Endodermal cell (in vitro differentiated cells): ENCODE results near the gene AFF3. TPM values are rescaled to one million over a fixed set of nuclear protein-coding genes. Genes with fewer than 3 reads are reported as not detected.

Experiments used
- DNase-seq: peaks from one replicate; pipeline ENCODE4 v3.0.0-alpha.2; 2017
- H3K27ac ChIP-seq: 2 replicates; pipeline ENCODE4 v1.5.1; 2013; ENCODE audit warnings: mild to moderate bottlenecking, low read depth, low read length, moderate library complexity
- H3K27me3 ChIP-seq: 2 replicates; pipeline ENCODE4 v1.6.1; 2013; ENCODE audit warnings: mild to moderate bottlenecking, low read length, moderate library complexity; ENCODE audit not compliant: insufficient read depth, control insufficient read depth, poor library complexity, severe bottlenecking
- H3K36me3 ChIP-seq: 2 replicates; pipeline ENCODE4 v1.7.0; 2013; ENCODE audit warnings: mild to moderate bottlenecking, low read length, moderate library complexity; ENCODE audit not compliant: control insufficient read depth, insufficient read depth
- H3K4me1 ChIP-seq: one replicate; pipeline ENCODE4 v1.7.0; 2013; ENCODE audit warnings: low read length; ENCODE audit not compliant: control insufficient read depth, insufficient read depth
- H3K4me3 ChIP-seq: 2 replicates; pipeline ENCODE4 v1.5.1; 2013; ENCODE audit warnings: mild to moderate bottlenecking, low read length, moderate library complexity
- H3K9ac ChIP-seq: 2 replicates; pipeline ENCODE4 v1.6.1; 2013; ENCODE audit warnings: mild to moderate bottlenecking, low read length, moderate library complexity; ENCODE audit not compliant: poor library complexity, severe bottlenecking; ENCODE audit errors: extremely low read depth
- H3K9me3 ChIP-seq: 2 replicates; pipeline ENCODE4 v1.6.1; 2013; ENCODE audit warnings: mild to moderate bottlenecking, low read length, moderate library complexity; ENCODE audit not compliant: control insufficient read depth
- H3K27ac Mint-ChIP-seq: 2 replicates; pipeline ENCODE4 v1.8.0; 2020; ENCODE audit warnings: mixed read lengths
- H3K27me3 Mint-ChIP-seq: 2 replicates; pipeline ENCODE4 v1.8.0; 2021; ENCODE audit warnings: mild to moderate bottlenecking, mixed read lengths; ENCODE audit not compliant: insufficient read depth
- H3K36me3 Mint-ChIP-seq: 2 replicates; pipeline ENCODE4 v1.8.0; 2020; ENCODE audit warnings: low read depth, mixed read lengths
- H3K4me1 Mint-ChIP-seq: 2 replicates; pipeline ENCODE4 v1.8.0; 2020; ENCODE audit warnings: mixed read lengths
- H3K4me3 Mint-ChIP-seq: 2 replicates; pipeline ENCODE4 v1.8.0; 2020; ENCODE audit warnings: mild to moderate bottlenecking, moderate library complexity, mixed read lengths
- H3K9me3 Mint-ChIP-seq: 2 replicates; pipeline ENCODE4 v1.8.0; 2020; ENCODE audit warnings: mild to moderate bottlenecking, mixed read lengths
- WGBS, 2 experiments: methylation state at CpG; one replicate each; pipeline versions ENCODE4 v1.1.5 to v1.1.7; 2013; ENCODE audit warnings: missing lambda C conversion rate in 2 of 2, mixed read lengths in 1 of 2; ENCODE audit not compliant: insufficient coverage in 1 of 2, insufficient read length in 1 of 2; 5-methylcytosine and 5-hydroxymethylcytosine counted together
- total RNA-seq, 2 donors: library from RNA; stranded (reverse); fragmentation: NEBNext Ultra II Directional in 1 of 2; extraction: Animal tissue kit (Norgen Biotek cat#: 25700) in 1 of 2; gene quantifications; 2 replicates in 1 of 2; 3 replicates in 1 of 2; pipeline ENCODE4 v1.2.1, GENCODE V29; 2021
- TF ChIP-seq, protein P1 (sequence below): fragments of 200-600 bp; sonication (generic); conservative IDR thresholded peaks from 2 replicates; pipeline ENCODE4 v1.5.0; 2021; ENCODE audit warnings: antibody characterized with exemption, mild to moderate bottlenecking

AFF3 gene
- total RNA-seq, 2 donors from 2014 or later = 0.62 to 0.73 TPM

DNA sequence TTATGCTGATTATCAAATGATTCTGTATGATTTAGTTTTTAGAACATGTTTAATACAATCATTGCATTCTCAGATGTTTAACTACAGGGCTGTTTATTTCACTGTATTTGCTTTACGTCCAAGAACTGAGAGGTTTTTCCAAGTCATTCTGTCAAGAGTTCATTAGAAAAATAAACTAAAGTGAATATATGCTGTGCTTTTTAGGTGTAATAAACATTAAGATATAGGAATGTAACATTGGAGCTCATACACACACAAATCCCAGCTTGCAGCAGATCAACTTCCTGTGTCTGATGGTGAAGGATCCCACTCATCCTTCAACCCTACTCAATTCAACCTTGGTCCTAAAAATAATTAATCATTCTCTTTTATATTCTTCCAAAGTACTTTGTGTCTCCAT is 285.0 kb downstream of the AFF3 start:
- Mint-ChIP-seq H3K4me1 (peaks cover 5% of the 10 kb centered on the region), H3K9me3 (no peaks in the 10 kb centered on the region), H3K36me3 (no peaks in the 10 kb centered on the region), H3K27ac (no peak overlapping the region), H3K27me3 (peaks cover 12% of the 10 kb centered on the region), H3K4me3 (no peak overlapping the region)
- TF ChIP-seq, protein P1, sequence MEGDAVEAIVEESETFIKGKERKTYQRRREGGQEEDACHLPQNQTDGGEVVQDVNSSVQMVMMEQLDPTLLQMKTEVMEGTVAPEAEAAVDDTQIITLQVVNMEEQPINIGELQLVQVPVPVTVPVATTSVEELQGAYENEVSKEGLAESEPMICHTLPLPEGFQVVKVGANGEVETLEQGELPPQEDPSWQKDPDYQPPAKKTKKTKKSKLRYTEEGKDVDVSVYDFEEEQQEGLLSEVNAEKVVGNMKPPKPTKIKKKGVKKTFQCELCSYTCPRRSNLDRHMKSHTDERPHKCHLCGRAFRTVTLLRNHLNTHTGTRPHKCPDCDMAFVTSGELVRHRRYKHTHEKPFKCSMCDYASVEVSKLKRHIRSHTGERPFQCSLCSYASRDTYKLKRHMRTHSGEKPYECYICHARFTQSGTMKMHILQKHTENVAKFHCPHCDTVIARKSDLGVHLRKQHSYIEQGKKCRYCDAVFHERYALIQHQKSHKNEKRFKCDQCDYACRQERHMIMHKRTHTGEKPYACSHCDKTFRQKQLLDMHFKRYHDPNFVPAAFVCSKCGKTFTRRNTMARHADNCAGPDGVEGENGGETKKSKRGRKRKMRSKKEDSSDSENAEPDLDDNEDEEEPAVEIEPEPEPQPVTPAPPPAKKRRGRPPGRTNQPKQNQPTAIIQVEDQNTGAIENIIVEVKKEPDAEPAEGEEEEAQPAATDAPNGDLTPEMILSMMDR = no peak
- WGBS, 2 experiments = 100% methylated on average over 1 of the region's 1 CpG
- Histone ChIP-seq H3K9me3 (no peaks in the 10 kb centered on the region), H3K9ac (no peak overlapping the region), H3K36me3 (no peaks in the 10 kb centered on the region), H3K27ac (no peak overlapping the region), H3K4me1 (no peaks in the 10 kb centered on the region), H3K27me3 (peaks cover 16% of the 10 kb centered on the region), H3K4me3 (no peak overlapping the region)
- no peak for DNase-seq

DNA sequence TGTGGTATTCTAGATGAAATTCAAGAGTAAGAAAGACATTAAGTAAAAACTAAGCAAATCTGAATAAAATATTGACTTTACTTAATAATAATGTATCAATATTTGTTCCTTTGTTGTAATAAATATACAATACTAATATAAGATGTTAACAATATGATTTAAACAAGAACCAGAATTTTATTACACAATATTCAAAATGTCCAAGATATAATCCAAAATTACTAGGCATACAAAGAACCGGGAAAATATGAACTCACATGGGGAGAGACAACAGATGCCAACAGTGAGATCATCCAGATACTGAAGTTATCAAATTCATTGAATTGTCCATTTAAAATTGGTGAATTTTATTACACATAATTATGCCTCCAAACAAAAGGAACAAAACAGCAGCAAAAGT is 286.3 kb downstream of the AFF3 start:
- peaks cover 19% of the 10 kb centered on the region for H3K27me3 Mint-ChIP-seq
- no peaks in the 10 kb centered on the region for H3K36me3 Mint-ChIP-seq
- Histone ChIP-seq H3K27ac (no peak overlapping the region), H3K4me1 (no peaks in the 10 kb centered on the region), H3K4me3 (no peak overlapping the region), H3K27me3 (peaks cover 28% of the 10 kb centered on the region), H3K9me3 (no peaks in the 10 kb centered on the region), H3K9ac (no peak overlapping the region), H3K36me3 (no peaks in the 10 kb centered on the region)
- no peak for DNase-seq
- WGBS, 2 experiments = 93 to 100% methylated on average over 1 of the region's 1 CpG
- H3K4me1 Mint-ChIP-seq = peaks cover 5% of the 10 kb centered on the region
- no peak overlapping the region for H3K27ac Mint-ChIP-seq
- no peaks in the 10 kb centered on the region for H3K9me3 Mint-ChIP-seq
- H3K4me3 Mint-ChIP-seq = no peak overlapping the region
- TF ChIP-seq, protein P1 = no peak

DNA sequence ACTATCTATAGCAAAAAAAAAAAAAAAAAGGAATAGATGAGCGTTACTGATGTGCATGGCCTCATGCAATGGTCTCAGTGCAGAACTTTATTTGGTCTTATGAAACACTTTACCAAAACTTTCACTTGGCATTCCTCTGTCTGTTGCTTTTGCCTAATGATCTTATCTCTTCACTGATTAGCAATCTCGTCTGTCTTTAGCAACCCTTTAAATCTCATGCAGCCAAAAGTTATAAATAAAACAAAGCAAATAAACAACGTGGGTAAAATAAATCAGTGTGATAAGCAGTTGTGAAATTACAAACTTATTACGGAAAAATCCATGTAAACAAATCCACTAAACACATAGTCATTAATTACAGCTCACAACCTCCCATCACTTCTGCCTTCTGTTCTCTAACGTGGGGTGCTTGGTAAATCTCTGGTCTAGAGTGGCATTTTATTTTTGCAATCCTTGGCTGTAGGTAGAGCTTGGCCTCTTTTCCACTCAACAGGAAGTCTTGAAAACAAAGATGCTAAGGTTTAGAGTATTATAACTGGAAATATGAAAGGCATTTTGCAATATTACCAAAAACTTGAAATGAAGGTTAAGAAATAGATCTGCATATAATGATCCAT is 288.0 kb downstream of the AFF3 start:
- Mint-ChIP-seq H3K27ac (no peak overlapping the region), H3K36me3 (no peaks in the 10 kb centered on the region), H3K27me3 (peaks cover 19% of the 10 kb centered on the region), H3K4me3 (no peak overlapping the region), H3K9me3 (no peaks in the 10 kb centered on the region), H3K4me1 (peaks cover 5% of the 10 kb centered on the region)
- peaks cover 41% of the 10 kb centered on the region for H3K27me3 ChIP-seq
- DNase-seq = no peak
- no peaks in the 10 kb centered on the region for H3K4me1 ChIP-seq
- H3K4me3 ChIP-seq = no peak overlapping the region
- no peak overlapping the region for H3K9ac ChIP-seq
- TF ChIP-seq, protein P1 = no peak
- no peak overlapping the region for H3K27ac ChIP-seq
- H3K36me3 ChIP-seq = no peaks in the 10 kb centered on the region
- H3K9me3 ChIP-seq = no peaks in the 10 kb centered on the region
- WGBS, 2 experiments = 62 to 100% methylated on average over 1 to 4 of the region's 5 CpGs
